Kidney (tissue), 14 donors: ENCODE data around the gene PRXL2B. TPM values are rescaled to one million over a fixed set of nuclear protein-coding genes. Genes with fewer than 3 reads are reported as not detected.

Source experiments
- DNase-seq, 5 donors: peaks; one replicate each; pipeline ENCODE4 v3.0.0-alpha.2; 2013 to 2020
- FAIRE-seq: peaks from 2 replicates; lab custom pipeline; 2012; peaks lifted over from hg19 to GRCh38; lab: Jason Lieb, UNC
- H3K27ac ChIP-seq, 2 donors: one replicate each; pipeline ENCODE4 v1.7.0; 2013; ENCODE audit warnings: low read depth in 2 of 2, low read length in 2 of 2, inconsistent platforms in 1 of 2
- H3K27me3 ChIP-seq: one replicate; pipeline ENCODE4 v1.7.1; 2013; ENCODE audit warnings: low read length, inconsistent platforms; ENCODE audit not compliant: control insufficient read depth, insufficient read depth
- H3K36me3 ChIP-seq, 3 donors: one replicate each; pipeline versions ENCODE4 v1.7.0 to v1.7.1; 2013; ENCODE audit warnings: low read length in 3 of 3, control low read depth in 1 of 3, inconsistent platforms in 1 of 3; ENCODE audit not compliant: insufficient read depth in 3 of 3, control insufficient read depth in 2 of 3
- H3K4me1 ChIP-seq, 3 donors: one replicate each; pipeline versions ENCODE4 v1.7.0 to v1.7.1; 2013; ENCODE audit warnings: low read length in 3 of 3, inconsistent platforms in 1 of 3, low read depth in 1 of 3; ENCODE audit not compliant: control insufficient read depth in 2 of 3, insufficient read depth in 2 of 3
- H3K4me3 ChIP-seq, 3 donors: one replicate each; pipeline versions ENCODE4 v1.7.0 to v1.8.1; 2013; ENCODE audit warnings: low read length in 3 of 3, control low read depth in 1 of 3, inconsistent platforms in 1 of 3
- H3K9ac ChIP-seq, 3 donors: one replicate each; pipeline versions ENCODE4 v1.7.0 to v1.7.1; 2013; ENCODE audit warnings: low read length in 3 of 3, control low read depth in 1 of 3, inconsistent platforms in 1 of 3
- H3K9me3 ChIP-seq, 3 donors: one replicate each; pipeline versions ENCODE4 v1.7.0 to v1.7.1; 2013; ENCODE audit warnings: low read length in 3 of 3, control low read depth in 1 of 3, inconsistent platforms in 1 of 3; ENCODE audit not compliant: control insufficient read depth in 2 of 3, insufficient read depth in 1 of 3
- intact Hi-C: fragments of 100-400 bp; cut with DNase I; formaldehyde crosslinking; loops from one replicate; pipeline ENCODE4 v1.11.1; 2022
- polyA plus RNA-seq: library from polyadenylated mRNA; stranded (reverse); fragments of 350-450 nt; fragmentation: Illumina TruSeq; extraction: RNeasy Lipid Tissue Mini Kit (QIAGEN cat#74804); gene quantifications from one replicate; pipeline ENCODE4 v1.2.3, GENCODE V29; 2014; ENCODE audit warnings: low read depth, low replicate concordance; ENCODE audit not compliant: insufficient read depth
- total RNA-seq: library from RNA; stranded (reverse); fragmentation: NEBNext Ultra II Directional; extraction: Animal tissue kit (Norgen Biotek cat#: 25700); gene quantifications from one replicate; pipeline ENCODE4 v1.2.1, GENCODE V29; 2021
- TF ChIP-seq, protein P1 (sequence below): IDR thresholded peaks from 3 replicates; pipeline ENCODE4 v1.5.1; 2012; ENCODE audit warnings: mild to moderate bottlenecking, moderate library complexity, borderline replicate concordance; ENCODE audit not compliant: insufficient read depth; ENCODE audit errors: extremely low read depth
- donor health status: control.
- donor health status: control.
- donor health status: control.
- donor health status: control.
- donor health status: control.
- donor health status: DM: yes; HTN: yes; CAD: no.
- donor health status: Normal renal cell carcinoma (clear cell type).

The PRXL2B gene
- total and polyA plus RNA-seq, 2 donors from 2014 or later = 25.6 to 39.5 TPM

DNA sequence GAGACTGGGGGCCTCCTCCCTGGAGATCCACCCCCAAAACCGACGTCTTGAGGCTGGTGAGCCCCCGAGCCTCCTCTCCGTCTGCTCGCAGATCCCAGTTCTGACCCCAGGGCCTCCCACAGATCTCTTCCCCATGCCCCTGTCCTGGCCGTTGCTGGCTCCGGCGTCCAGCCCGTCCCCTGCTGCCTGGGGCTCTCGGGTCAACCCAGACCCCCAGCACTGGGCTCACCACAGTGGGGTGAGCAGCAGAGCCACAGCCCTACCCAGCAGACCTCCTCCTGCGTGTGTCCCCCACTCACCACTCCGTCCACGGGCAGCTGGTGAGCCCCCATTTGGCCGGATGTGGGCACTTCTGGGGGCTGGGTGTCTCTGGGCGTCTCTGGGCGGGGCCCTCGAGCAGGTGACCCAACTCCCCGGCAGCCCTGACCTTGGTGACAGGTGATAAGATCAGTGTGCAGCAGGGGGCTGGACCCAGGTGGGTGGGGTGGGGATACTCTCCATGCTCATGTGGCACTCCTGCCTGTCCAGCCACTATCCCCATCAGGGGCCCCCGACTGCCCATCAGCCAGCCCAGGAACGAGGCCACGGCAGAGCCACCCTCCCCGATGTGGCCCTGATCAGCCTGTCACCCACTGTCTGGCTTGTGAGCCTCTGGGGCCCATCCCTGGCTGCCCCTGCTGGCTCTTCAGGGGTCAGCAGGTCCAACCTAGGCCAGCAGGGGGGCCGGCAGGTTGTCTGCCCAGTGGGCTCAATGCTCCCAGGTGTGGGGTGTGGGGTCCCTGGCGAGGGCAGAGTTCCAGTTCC lies 29.7 kb upstream of the PRXL2B start:
- peak overlapping the region; percentile 18 to 94 (median 92) for H3K9ac ChIP-seq
- FAIRE-seq (no peak), DNase-seq (peak in 1 of 5 donors; percentile 84)
- TF ChIP-seq, protein P1, sequence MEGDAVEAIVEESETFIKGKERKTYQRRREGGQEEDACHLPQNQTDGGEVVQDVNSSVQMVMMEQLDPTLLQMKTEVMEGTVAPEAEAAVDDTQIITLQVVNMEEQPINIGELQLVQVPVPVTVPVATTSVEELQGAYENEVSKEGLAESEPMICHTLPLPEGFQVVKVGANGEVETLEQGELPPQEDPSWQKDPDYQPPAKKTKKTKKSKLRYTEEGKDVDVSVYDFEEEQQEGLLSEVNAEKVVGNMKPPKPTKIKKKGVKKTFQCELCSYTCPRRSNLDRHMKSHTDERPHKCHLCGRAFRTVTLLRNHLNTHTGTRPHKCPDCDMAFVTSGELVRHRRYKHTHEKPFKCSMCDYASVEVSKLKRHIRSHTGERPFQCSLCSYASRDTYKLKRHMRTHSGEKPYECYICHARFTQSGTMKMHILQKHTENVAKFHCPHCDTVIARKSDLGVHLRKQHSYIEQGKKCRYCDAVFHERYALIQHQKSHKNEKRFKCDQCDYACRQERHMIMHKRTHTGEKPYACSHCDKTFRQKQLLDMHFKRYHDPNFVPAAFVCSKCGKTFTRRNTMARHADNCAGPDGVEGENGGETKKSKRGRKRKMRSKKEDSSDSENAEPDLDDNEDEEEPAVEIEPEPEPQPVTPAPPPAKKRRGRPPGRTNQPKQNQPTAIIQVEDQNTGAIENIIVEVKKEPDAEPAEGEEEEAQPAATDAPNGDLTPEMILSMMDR = no peak
- H3K4me3 ChIP-seq = peak overlapping the region; percentile 28 to 87 (median 82)
- H3K4me1 ChIP-seq = peaks cover 0 to 25% (median 13%) of the 10 kb centered on the region in 3 donors
- H3K27ac ChIP-seq = peak overlapping the region; percentile 92 to 94
- no peaks in the 10 kb centered on the region for H3K9me3 ChIP-seq
- no peaks in the 10 kb centered on the region for H3K27me3 ChIP-seq
- intact Hi-C loops = no loop called here
- H3K36me3 ChIP-seq = no peaks in the 10 kb centered on the region

DNA sequence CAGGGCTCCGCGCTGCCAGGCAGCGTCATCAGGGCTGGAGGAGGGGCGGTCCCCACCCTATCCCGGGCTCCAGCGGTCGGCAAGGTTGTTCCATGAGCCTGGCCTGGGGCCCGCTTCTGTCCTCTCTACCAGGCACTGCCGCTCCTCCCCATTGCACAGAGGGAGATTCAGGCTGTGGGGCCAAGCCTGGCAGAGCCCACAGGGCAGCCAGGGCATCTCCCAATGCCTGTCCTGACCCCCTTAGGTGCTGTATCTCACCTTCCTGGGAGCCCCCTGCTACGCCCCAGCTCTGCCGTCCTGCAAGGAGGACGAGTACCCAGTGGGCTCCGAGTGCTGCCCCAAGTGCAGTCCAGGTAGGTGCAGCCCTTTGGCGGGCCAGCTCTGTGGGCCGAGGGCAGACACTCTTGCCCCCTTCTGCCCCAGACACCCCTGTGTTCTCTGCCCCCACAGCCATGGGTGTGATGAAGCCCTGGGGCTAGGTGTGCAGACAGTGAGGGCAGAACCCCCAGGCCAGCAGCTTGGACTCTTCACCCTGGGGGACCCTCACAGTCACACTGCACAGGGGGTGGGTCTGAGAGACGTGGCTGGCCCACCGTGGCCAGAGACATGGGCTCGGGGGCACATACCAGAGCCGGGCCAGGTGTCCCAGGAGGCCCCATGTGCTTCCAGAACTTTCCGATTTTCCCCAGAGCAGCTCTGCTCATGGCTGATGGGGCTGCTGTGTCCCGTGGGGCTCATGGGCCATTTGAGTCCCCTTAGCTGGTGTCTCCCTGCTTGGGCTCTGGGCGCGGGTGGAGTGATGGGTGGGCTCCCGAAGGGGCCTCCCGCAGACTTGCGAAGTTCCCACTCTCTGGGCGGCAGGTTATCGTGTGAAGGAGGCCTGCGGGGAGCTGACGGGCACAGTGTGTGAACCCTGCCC lies 28.8 kb upstream of the PRXL2B start:
- Histone ChIP-seq H3K36me3 (no peaks in the 10 kb centered on the region), H3K4me1 (peaks cover 0 to 24% (median 13%) of the 10 kb centered on the region in 3 donors), H3K4me3 (peak overlapping the region in 2 of 3 donors; percentile 82 to 87), H3K27ac (peak overlapping the region; percentile 92 to 94), H3K9ac (peak overlapping the region in 1 of 3 donors; percentile 92), H3K27me3 (no peaks in the 10 kb centered on the region), H3K9me3 (no peaks in the 10 kb centered on the region)
- DNase-seq (peak in 1 of 5 donors; percentile 81), FAIRE-seq (no peak)
- intact Hi-C loops = no loop called here
- TF ChIP-seq, protein P1 = no peak

GRCh38 chr1:2558420-2558819 lies 28.2 kb upstream of the PRXL2B start:
- DNase-seq = peak in 1 of 5 donors; percentile 76
- Histone ChIP-seq H3K36me3 (no peaks in the 10 kb centered on the region), H3K27ac (no peak overlapping the region), H3K9ac (no peak overlapping the region), H3K27me3 (no peaks in the 10 kb centered on the region), H3K4me3 (no peak overlapping the region), H3K4me1 (peaks cover 0 to 24% (median 13%) of the 10 kb centered on the region in 3 donors), H3K9me3 (no peaks in the 10 kb centered on the region)
- TF ChIP-seq, protein P1 = no peak
- intact Hi-C loops = no loop called here
- FAIRE-seq = no peak
